Nephron (organoid): ENCODE results near the gene DNAJB12.
A peak's percentile ranks its signal among the peaks of the same experiment; 100 is the strongest.
"Not testable (repeated sequence)": the region's sequence is repeated elsewhere in the genome, so short reads cannot be mapped to it uniquely, and the experiment has no call there.

Experiments used
- H3K27ac Mint-ChIP-seq, 3 experiments: 2 replicates each; pipeline ENCODE4 v1.8.0; 2020; ENCODE audit warnings: mixed read lengths in 3 of 3, mild to moderate bottlenecking in 2 of 3, moderate library complexity in 1 of 3
- H3K27me3 Mint-ChIP-seq: 2 replicates; pipeline ENCODE4 v1.8.0; 2021; ENCODE audit warnings: low read depth, mild to moderate bottlenecking, moderate library complexity, mixed read lengths
- H3K36me3 Mint-ChIP-seq: 2 replicates; pipeline ENCODE4 v1.8.0; 2020; ENCODE audit warnings: low read depth, mixed read lengths
- H3K4me1 Mint-ChIP-seq: 2 replicates; pipeline ENCODE4 v1.8.0; 2020; ENCODE audit warnings: mixed read lengths
- H3K4me3 Mint-ChIP-seq, 3 experiments: 2 replicates each; pipeline ENCODE4 v1.8.0; 2020; ENCODE audit warnings: mild to moderate bottlenecking in 3 of 3, mixed read lengths in 3 of 3, moderate library complexity in 2 of 3
- H3K9me3 Mint-ChIP-seq: 2 replicates; pipeline ENCODE4 v1.8.0; 2020; ENCODE audit warnings: mixed read lengths
- CTCF ChIP-seq, 3 experiments: fragments of 200-600 bp; sonication (generic); IDR thresholded peaks; one replicate each; pipeline ENCODE4 v1.5.0; 2021; ENCODE audit warnings: antibody characterized with exemption in 3 of 3; ENCODE audit not compliant: unreplicated experiment in 3 of 3

The DNAJB12 gene

GRCh38 chr10:72328045-72328828, 26.5 kb downstream of the DNAJB12 start:
- H3K4me1 Mint-ChIP-seq, result peaks cover 70% of the 10 kb centered on the region
- no peaks in the 10 kb centered on the region for H3K9me3 Mint-ChIP-seq
- H3K4me3 Mint-ChIP-seq, result no peak overlapping the region
- TF ChIP-seq CTCF (IDR thresholded peaks at IDR 0.05; ENCODE audit: unreplicated experiment in 3 of 3), result peak; percentile 61 to 77 (median 68)
- no peaks in the 10 kb centered on the region for H3K36me3 Mint-ChIP-seq
- H3K27ac Mint-ChIP-seq, result peak overlapping the region; percentile 76 to 95 (median 92)
- no peaks in the 10 kb centered on the region for H3K27me3 Mint-ChIP-seq

- not testable (repeated sequence) for H3K27me3 Mint-ChIP-seq, H3K9me3 Mint-ChIP-seq, H3K36me3 Mint-ChIP-seq
- Mint-ChIP-seq H3K4me3 (peak overlapping the region; percentile 12 to 41 (median 24)), H3K4me1 (peaks cover 71% of the 10 kb centered on the region), H3K27ac (peak overlapping the region; percentile 88 to 95 (median 93))
Observed at GRCh38 chr10:72326665-72327603, 27.8 kb downstream of the DNAJB12 start.

GRCh38 chr10:72325243-72326175, 29.2 kb downstream of the DNAJB12 start:
- H3K9me3 Mint-ChIP-seq, H3K27me3 Mint-ChIP-seq, H3K36me3 Mint-ChIP-seq: not testable (repeated sequence)
- Mint-ChIP-seq H3K27ac (peak overlapping the region; percentile 96 to 97 (median 96)), H3K4me1 (peaks cover 72% of the 10 kb centered on the region), H3K4me3 (peak overlapping the region; percentile 34 to 39 (median 34))

GRCh38 chr10:72323771-72324191, 30.9 kb downstream of the DNAJB12 start:
- Mint-ChIP-seq H3K4me1 (peaks cover 72% of the 10 kb centered on the region), H3K27me3 (no peaks in the 10 kb centered on the region), H3K36me3 (no peaks in the 10 kb centered on the region), H3K27ac (peak overlapping the region; percentile 56 to 96 (median 89)), H3K4me3 (no peak overlapping the region), H3K9me3 (no peaks in the 10 kb centered on the region)
- TF ChIP-seq CTCF (IDR thresholded peaks at IDR 0.05; ENCODE audit: unreplicated experiment in 3 of 3), result no peak

GRCh38 chr10:72323108-72323749, 31.5 kb downstream of the DNAJB12 start:
- TF ChIP-seq CTCF (IDR thresholded peaks at IDR 0.05; ENCODE audit: unreplicated experiment in 3 of 3), result no peak
- H3K27ac Mint-ChIP-seq, result peak overlapping the region; percentile 56 to 96 (median 89)
- no peaks in the 10 kb centered on the region for H3K36me3 Mint-ChIP-seq
- no peaks in the 10 kb centered on the region for H3K27me3 Mint-ChIP-seq
- peaks cover 73% of the 10 kb centered on the region for H3K4me1 Mint-ChIP-seq
- no peaks in the 10 kb centered on the region for H3K9me3 Mint-ChIP-seq
- H3K4me3 Mint-ChIP-seq, result no peak overlapping the region
